Islet of Langerhans (tissue), 1 donor: ENCODE data around the gene PBX3.

ENCODE experiments used
- FAIRE-seq: peaks from one replicate; lab custom pipeline; 2011; peaks lifted over from hg19 to GRCh38; lab: Jason Lieb, UNC

Gene PBX3

DNA sequence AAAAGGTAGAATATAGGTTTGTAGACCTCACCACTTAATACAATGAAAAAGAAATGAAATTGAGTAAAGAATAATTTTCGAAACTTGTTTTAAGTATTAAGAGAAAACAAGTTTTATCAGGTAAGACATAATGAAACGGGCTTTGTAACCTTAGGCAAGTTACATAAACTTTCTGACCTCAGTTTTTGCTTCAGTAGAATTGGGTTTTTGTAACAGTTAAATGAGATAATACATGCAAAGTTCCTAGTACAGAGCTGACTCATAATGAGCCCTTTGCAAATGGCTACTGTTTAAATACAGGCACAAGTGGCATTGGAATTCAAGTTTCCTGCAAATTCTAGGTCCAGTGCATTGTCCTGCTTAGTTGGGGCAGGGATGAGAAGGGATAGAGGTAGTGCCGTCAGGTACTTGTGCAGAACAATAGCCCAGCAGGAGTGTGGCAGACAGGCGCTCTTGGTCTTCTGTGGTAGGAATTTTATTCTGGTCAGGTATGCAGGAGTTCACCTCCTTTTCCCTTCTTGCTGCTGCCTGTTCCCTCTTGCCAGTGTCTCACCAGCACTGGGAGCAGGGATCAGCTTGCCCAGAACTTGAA is 203.8 kb downstream of the PBX3 start:
- FAIRE-seq: no peak

- no peak for FAIRE-seq
These were observed 206.3 kb downstream of the PBX3 start for GRCh38 chr9:125953314-125954019.

DNA sequence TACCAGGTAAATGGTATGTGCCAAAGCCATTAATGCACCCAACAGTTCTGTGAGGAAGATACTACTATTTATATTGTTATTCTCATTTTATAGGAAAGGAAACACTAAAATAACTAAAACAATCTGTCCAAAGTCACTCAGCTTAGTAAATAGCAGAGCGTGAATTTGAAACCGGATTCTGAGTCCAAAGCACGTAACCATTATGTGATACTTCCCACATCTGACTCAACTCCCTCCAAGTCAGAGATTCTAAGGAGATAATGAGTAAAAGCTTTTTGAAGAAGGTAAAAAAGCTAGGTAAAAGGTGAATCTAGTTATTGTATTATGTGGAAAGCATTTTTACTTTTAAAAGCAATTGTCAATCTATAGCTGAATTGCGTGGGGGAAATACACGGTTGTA is 208.9 kb downstream of the PBX3 start:
- FAIRE-seq: no peak

GRCh38 chr9:125959315-125959714 is 212.1 kb downstream of the PBX3 start:
- no peak for FAIRE-seq

- no peak for FAIRE-seq
These were observed 212.9 kb downstream of the PBX3 start for GRCh38 chr9:125959951-125960619.

DNA sequence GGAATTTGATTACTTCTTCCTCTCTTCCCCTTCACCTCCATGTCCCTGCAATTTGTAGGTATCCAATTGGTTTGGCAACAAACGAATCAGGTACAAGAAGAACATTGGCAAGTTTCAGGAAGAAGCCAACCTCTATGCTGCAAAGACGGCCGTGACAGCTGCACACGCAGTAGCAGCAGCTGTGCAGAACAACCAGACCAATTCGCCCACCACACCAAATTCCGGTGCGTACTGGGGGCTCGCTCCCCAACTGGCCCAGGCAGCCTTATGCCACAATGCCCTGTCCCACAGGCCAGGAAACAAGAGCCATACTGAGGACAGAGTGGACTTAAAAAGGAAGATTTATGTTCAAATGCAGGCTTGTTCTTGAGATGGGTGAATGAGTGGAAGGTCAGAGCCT is 213.5 kb downstream of the PBX3 start:
- FAIRE-seq: no peak

DNA sequence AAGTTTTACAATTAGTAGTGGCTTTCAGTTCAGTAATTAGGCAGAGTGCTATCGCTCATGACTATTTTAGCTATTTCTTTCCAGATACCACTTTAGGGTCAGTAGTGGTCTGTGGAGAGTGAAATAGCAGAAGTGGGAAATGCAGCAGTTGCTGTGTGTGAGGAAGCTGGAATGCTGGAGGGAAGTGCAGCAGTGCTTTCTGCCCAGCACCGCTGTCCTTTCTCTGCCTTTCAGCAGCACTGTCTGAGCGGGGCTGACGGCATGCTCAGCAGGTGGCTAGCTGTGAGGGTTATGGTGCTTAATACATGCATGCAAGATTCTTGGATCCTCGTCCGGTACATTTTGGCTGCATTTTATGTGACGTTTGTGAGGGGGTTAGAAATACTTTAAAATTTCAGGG is 213.9 kb downstream of the PBX3 start:
- FAIRE-seq: no peak

GRCh38 chr9:125963932-125964331 is 216.8 kb downstream of the PBX3 start:
- FAIRE-seq: no peak

GRCh38 chr9:125964702-125965225 is 217.6 kb downstream of the PBX3 start:
- no peak for FAIRE-seq

- FAIRE-seq: no peak
These were observed 218.3 kb downstream of the PBX3 start for GRCh38 chr9:125965477-125965876.

GRCh38 chr9:125966466-125966865 is 219.3 kb downstream of the PBX3 start:
- FAIRE-seq: no peak

DNA sequence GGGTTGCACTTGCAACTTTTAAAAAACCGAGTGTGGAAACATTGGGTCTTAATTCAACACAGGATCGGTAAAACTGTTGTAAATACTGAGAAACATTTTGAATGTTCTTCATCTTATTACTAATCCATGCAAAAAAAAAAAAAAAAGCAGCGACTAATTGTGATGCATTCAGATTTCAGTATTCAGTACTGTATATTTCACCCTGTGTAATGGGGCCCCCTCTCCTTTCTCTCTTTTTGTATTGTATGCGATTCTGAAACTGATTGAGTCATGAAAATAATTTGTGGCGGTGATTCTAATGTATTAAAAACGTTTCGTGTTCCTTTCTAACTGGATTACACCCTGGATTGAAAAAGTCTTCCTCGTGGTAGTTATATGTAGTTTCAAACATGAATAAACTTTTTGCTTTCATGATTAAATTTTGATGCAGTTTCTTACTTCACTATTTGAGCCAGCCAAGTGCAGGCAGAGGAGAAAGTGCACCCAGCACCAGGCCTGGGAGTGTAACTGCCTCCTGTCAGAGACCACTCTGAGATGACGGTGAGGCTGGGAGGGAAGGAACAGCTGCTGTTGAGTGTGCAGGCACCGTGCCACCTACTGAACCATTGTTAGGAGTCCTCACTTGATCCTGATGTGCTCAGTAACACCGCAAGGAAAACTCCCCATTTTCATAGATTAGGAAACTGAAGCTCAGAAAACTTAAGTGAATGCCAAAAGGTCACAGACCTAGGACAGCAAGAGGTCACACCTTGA is 220.0 kb downstream of the PBX3 start:
- FAIRE-seq: no peak

DNA sequence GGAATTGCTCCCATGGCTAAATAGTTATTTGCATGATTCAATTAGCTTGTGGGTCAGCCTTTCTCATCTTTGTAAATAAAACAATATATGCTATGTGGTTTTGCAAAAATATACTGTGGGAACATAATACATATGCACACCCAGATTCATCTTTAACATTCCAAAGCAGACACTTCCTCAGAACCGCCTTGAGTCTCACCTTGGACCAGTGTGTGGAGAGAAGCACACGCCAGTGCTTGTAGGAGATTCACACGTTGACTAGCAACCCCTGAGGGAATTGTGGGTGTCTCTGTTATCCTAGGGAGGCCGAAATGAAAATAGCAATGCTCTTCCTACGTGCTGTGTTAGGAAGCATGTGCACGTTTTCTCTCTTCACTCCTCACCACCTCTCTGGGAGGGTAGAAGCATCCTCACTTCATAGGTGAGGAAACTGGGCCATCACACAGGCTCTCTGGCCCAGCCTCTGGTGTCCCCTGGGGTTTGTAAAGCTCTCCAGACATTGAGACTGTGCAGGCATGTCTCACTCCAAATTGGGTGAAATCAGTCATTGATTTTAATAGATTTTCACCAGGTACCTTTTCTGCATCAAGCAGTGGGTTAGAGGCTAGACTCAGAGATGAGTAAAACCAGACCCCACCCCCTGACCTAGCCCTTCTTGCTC is 221.7 kb downstream of the PBX3 start:
- no peak for FAIRE-seq

DNA sequence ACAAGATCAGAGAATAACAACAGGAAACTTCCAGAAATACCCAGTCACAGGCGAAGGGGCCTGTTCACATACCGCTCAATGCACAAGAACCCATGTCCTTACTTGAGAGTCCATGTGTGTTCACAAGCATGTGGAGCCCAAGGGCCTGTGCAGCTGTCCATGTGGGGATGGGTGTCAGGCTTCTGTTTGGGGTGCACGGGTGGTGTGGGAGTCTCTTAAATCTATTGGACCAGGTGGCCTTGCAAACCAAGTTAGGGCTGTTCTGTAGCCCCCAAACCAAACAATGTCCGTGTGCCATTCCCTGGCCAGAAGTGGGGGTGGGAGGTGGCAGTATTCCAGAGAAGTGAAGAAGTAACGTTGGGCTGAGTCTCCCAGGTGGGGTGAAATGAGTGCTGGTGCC is 222.3 kb downstream of the PBX3 start:
- FAIRE-seq: no peak

- FAIRE-seq: no peak
These were observed 222.7 kb downstream of the PBX3 start for GRCh38 chr9:125969868-125970267.

DNA sequence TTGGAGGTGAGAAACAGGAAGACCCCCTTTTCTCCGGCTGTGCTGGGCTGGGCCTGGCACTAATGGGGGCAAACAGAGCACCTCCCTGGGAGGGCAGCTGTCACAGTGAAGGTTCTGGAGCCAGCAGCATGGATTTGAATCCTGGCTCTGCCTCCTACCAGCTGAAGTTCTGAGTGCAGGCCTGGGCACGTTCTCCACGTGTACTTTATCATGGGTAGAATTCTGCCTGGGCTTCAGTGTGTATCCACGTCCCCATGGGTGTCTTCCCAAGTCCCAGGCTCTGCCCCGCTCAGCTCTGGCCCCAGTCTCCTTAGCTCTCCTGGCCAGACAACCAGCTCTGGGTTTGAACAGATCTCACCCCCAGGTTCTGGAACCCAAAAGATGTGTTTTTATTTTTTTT is 223.2 kb downstream of the PBX3 start:
- no peak for FAIRE-seq

DNA sequence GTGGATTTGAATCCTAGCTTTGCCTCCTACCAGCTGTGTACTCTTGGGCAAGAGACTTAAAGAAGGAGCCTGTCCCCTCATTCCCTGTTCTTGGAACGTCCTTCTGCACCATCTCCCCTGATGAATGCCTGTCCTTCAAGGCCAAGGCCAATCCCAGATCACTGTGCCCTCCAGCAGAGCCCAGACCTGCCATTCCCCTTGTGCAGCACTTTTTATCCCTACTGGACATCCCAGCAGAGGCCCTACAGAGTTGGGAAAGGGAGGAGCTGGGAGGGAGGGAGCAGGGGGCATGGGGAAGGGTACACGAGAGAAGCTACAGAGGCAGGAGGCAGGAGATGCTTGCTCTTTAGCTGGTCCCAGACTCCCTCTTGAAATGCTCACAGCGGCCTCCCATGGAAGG is 223.9 kb downstream of the PBX3 start:
- no peak for FAIRE-seq

DNA sequence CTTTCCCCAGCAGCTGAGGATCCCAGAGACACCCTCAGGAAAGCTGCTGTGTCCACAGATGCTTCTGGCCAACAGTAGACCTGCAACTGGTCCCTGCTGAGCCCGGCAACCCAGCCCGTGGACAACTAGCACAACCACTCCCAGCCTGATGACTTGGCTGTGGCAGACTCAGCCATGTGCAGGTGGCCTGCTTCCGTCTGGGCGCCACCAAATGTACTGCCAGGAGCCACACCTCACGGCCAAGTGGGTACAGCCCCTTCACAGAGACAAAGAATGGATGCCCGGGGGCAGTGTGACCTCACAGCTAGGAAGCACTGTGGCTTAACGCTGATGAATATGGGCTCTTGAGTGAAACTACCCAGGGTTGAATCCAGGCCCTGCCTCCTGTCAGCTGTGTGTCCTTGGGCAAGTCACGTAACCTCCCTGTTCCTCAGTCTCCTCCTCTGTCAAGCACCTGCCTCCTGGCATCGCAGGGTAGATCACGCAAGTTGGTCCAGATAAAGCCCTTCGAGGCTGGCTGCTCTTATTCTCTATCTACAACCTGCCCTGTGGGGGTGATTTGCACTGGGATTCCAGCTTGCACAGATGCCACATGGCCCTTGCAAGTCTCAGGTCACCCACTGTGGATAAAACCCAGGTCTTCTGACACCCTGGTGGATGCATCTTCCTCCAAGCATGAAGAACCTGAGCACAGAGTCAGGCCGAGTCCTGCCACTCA is 225.0 kb downstream of the PBX3 start:
- FAIRE-seq: no peak

GRCh38 chr9:125973547-125973946 is 226.4 kb downstream of the PBX3 start:
- no peak for FAIRE-seq

- no peak for FAIRE-seq
These were observed 227.5 kb downstream of the PBX3 start for GRCh38 chr9:125974705-125975104.

GRCh38 chr9:125977223-125977622 is 230.1 kb downstream of the PBX3 start:
- no peak for FAIRE-seq

DNA sequence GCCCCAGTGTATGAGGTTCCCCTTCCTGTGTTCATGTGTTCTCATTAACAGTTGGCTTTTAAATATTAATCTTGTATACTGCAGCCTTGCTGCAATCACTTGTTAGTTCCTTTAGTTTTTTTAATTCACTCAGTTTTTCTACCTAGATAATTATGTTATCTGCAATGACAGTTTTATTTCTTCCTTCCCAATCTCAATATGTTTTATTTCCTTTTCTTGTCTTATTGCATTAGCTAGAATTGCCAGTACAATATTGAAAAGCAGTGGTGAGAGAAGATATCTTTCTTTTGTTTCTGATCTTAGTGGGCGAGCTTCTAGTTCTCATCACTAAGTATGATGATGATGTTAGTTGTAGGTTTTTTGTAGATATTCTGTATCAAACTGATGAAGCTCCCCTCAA is 232.2 kb downstream of the PBX3 start:
- FAIRE-seq: no peak
